GM19467 (cell line): ENCODE data around the gene KIF26B.
"Not testable (repeated sequence)": the region's sequence is repeated elsewhere in the genome, so short reads cannot be mapped to it uniquely, and the experiment has no call there.

ENCODE experiments used
- ATAC-seq: cut with Tn5 transposase; IDR thresholded peaks from one replicate; pipeline ENCODE4 v1.9.1; 2021; ENCODE audit warnings: mild to moderate bottlenecking, moderate library complexity; ENCODE audit not compliant: unreplicated experiment

Gene KIF26B

GRCh38 chr1:245707941-245708340 is 553.2 kb downstream of the KIF26B start:
- no peak for ATAC-seq

- ATAC-seq: no peak
These were observed 556.4 kb downstream of the KIF26B start for GRCh38 chr1:245710961-245711903.

- ATAC-seq: not testable (repeated sequence)
These were observed 559.2 kb downstream of the KIF26B start for GRCh38 chr1:245714027-245714426.

GRCh38 chr1:245715291-245715701 is 560.5 kb downstream of the KIF26B start:
- ATAC-seq: no peak

GRCh38 chr1:245715970-245716369 is 561.2 kb downstream of the KIF26B start:
- ATAC-seq: no peak

GRCh38 chr1:245716561-245716960 is 561.8 kb downstream of the KIF26B start:
- no peak for ATAC-seq

- ATAC-seq: no peak
These were observed 562.8 kb downstream of the KIF26B start for GRCh38 chr1:245717611-245718010.

GRCh38 chr1:245718123-245718522 is 563.3 kb downstream of the KIF26B start:
- ATAC-seq: no peak

GRCh38 chr1:245718951-245719350 is 564.2 kb downstream of the KIF26B start:
- no peak for ATAC-seq

- ATAC-seq: no peak
These were observed 566.7 kb downstream of the KIF26B start for GRCh38 chr1:245721488-245721887.

- ATAC-seq: not testable (repeated sequence)
These were observed 573.2 kb downstream of the KIF26B start for GRCh38 chr1:245728035-245728434.

- no peak for ATAC-seq
These were observed 576.0 kb downstream of the KIF26B start for GRCh38 chr1:245730801-245731200.

GRCh38 chr1:245740336-245740735 is 585.6 kb downstream of the KIF26B start:
- not testable (repeated sequence) for ATAC-seq

- ATAC-seq: no peak
These were observed 588.1 kb downstream of the KIF26B start for GRCh38 chr1:245742896-245743295.

- ATAC-seq: no peak
These were observed 593.5 kb downstream of the KIF26B start for GRCh38 chr1:245748240-245748639.

- no peak for ATAC-seq
These were observed 593.9 kb downstream of the KIF26B start for GRCh38 chr1:245748646-245749045.

GRCh38 chr1:245749053-245749452 is 594.3 kb downstream of the KIF26B start:
- no peak for ATAC-seq

- no peak for ATAC-seq
These were observed 595.5 kb downstream of the KIF26B start for GRCh38 chr1:245750261-245750660.

GRCh38 chr1:245751116-245751515 is 596.3 kb downstream of the KIF26B start:
- ATAC-seq: no peak

GRCh38 chr1:245751726-245752470 is 597.1 kb downstream of the KIF26B start:
- no peak for ATAC-seq

- no peak for ATAC-seq
These were observed 597.8 kb downstream of the KIF26B start for GRCh38 chr1:245752561-245752960.

GRCh38 chr1:245753807-245754206 is 599.0 kb downstream of the KIF26B start:
- no peak for ATAC-seq
